Islet of Langerhans (tissue), 1 donor: Measurements from ENCODE around the gene LAMC3.
"Not testable (repeated sequence)": the region's sequence is repeated elsewhere in the genome, so short reads cannot be mapped to it uniquely, and the experiment has no call there.

Source experiments
- FAIRE-seq: peaks from one replicate; lab custom pipeline; 2011; peaks lifted over from hg19 to GRCh38; lab: Jason Lieb, UNC

The LAMC3 gene

GRCh38 chr9:130992682-130993032 is 16.3 kb upstream of the LAMC3 start:
- no peak for FAIRE-seq

GRCh38 chr9:130993303-130994030 is 15.5 kb upstream of the LAMC3 start:
- no peak for FAIRE-seq

- no peak for FAIRE-seq
Observed at GRCh38 chr9:130994135-130995085, 14.6 kb upstream of the LAMC3 start.

- no peak for FAIRE-seq
Observed at GRCh38 chr9:130995086-130996011, 13.6 kb upstream of the LAMC3 start.

- FAIRE-seq, result no peak
Observed at GRCh38 chr9:130996205-130996604, 12.8 kb upstream of the LAMC3 start.

- no peak for FAIRE-seq
Observed at GRCh38 chr9:130996676-130997394, 12.1 kb upstream of the LAMC3 start.

GRCh38 chr9:130997395-130997684 is 11.6 kb upstream of the LAMC3 start:
- FAIRE-seq, result no peak

- no peak for FAIRE-seq
Observed at GRCh38 chr9:130997925-130998596, 10.9 kb upstream of the LAMC3 start.

GRCh38 chr9:130998597-130999244 is 10.3 kb upstream of the LAMC3 start:
- FAIRE-seq, result no peak

GRCh38 chr9:130999245-130999623 is 9.7 kb upstream of the LAMC3 start:
- FAIRE-seq, result no peak

- not testable (repeated sequence) for FAIRE-seq
Observed at GRCh38 chr9:131000526-131000925, 8.4 kb upstream of the LAMC3 start.

- no peak for FAIRE-seq
Observed at GRCh38 chr9:131001021-131001420, 8.0 kb upstream of the LAMC3 start.

GRCh38 chr9:131001990-131002389 is 7.0 kb upstream of the LAMC3 start:
- no peak for FAIRE-seq

- no peak for FAIRE-seq
Observed at GRCh38 chr9:131006601-131007000, 2.4 kb upstream of the LAMC3 start.

- FAIRE-seq, result no peak
Observed at GRCh38 chr9:131008086-131008485, 888 bp upstream of the LAMC3 start.

GRCh38 chr9:131008563-131008908 is 438 bp upstream of the LAMC3 start:
- FAIRE-seq, result no peak

GRCh38 chr9:131010482-131011273 is 1.7 kb downstream of the LAMC3 start:
- no peak for FAIRE-seq

- FAIRE-seq, result no peak
Observed at GRCh38 chr9:131011274-131012022, 2.5 kb downstream of the LAMC3 start.

- no peak for FAIRE-seq
Observed at GRCh38 chr9:131012023-131012334, 3.0 kb downstream of the LAMC3 start.
